DMS153 (cell line): ENCODE measurements around the gene STX5.
A peak's percentile ranks its signal among the peaks of the same experiment; 100 is the strongest.
"Not testable (repeated sequence)": the region's sequence is repeated elsewhere in the genome, so short reads cannot be mapped to it uniquely, and the experiment has no call there.

Source experiments
- DNase-seq: peaks from one replicate; lab custom pipeline; 2025; lab: John Stamatoyannopoulos, UW

STX5 gene

DNA sequence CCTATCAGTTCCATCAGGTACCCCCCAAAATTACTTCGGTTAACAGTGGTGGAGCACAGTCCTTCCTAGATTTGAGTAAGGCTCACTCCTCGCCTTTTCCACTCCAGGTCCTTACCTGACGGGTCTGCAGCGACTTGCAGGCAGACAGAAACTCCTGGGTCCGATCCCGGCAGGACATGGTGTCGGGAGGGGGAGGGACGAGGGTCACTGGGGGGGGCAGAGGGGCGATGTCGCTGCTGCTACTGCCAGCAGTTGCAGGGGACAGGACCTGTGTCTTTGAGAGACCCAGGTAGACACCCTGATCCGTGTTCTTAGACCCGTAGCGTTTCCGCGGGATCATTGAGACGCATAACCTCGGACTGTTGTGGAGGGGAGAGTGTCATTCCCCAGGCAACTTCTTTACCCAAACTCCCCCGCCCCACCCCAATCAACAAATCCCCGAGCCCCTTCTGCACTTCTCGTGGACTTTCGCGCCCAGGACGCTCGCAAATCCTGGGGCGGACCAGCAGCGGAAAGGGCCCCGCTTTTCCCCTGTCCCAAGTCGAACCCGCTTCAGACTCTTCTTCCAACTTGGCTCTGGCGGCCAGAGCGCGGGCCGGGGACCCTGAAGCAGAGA lies 839 bp downstream of the STX5 start:
- no peak for DNase-seq

GRCh38 chr11:62828130-62828529 lies 3.7 kb downstream of the STX5 start:
- not testable (repeated sequence) for DNase-seq

DNA sequence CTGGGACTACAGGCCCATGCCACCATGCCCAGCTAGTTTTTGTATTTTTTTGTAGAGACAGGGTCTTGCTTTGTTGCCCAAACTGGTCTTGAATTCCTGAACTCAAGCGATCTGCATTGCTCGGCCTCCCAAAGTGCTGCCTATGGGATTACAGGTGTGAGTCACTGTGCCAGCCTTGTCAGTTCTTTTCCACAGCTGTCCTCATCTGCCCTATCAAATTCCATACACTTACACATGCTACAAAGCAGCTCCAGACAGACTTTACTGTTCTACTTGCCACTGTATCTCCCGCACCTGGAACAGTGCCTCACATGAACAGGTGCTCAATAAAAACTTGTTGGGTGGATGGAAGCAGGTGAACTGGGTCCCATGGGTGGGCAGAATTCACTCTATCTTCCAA lies 8.2 kb downstream of the STX5 start:
- DNase-seq, result no peak

GRCh38 chr11:62817129-62817528 lies 14.7 kb downstream of the STX5 start:
- DNase-seq, result no peak

DNA sequence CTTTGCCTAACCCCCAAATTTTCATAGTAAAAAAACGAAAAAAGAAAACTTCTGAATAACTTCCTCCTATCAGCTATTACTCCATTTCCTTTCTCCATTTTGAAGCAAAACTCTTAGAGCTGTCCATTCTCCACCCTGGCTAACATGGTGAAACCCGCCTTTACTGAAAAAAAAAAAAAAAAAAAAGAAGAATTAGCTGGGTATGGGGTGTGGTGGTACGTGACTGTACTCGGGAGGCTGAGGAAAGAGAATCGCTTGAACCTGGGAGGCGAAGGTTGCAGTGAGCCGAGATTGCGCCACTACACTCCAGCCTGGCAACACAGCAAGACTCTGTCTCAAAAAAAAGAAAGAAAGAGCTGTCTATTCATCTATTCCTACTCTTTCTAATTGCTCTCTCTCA lies 15.3 kb downstream of the STX5 start:
- no peak for DNase-seq

DNA sequence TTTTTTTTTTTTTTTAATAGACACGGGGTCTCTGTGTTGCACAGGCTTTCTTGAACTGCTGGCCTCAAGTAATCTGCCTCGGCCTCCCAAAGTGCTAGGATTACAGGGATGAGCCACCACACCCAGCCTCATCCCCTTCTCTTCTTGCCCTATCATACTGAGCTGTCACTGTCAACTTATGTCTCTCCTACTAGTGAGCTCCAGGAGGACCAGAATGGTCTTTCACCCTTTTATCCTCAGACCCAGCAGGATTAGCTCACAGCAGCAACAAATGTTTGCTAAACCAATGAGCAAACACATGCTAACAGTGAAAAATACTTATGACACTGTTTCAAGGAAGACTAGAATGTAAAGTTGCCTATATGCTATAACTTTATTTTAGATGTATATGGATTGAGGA lies 20.2 kb downstream of the STX5 start:
- no peak for DNase-seq

DNA sequence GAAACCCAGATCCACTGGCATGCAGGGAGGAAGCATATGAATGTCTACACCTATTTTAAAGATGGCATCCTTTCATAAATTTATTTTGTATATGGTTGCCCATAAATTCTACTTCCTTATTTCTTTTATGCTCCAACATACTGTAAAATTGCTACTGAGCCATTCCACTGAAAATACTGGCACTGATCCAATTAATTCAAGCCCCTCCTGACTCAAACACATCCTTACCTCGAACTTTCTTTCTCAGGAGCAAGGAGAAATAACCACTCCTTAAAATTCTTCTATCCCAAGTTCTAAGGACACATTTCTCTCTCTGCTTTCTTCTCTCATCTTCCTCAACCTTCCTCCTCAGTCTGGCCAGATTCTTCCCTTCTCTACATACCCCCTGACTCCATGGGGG lies 21.1 kb downstream of the STX5 start:
- no peak for DNase-seq

GRCh38 chr11:62806611-62807121 lies 25.2 kb downstream of the STX5 start:
- DNase-seq, result no peak

DNA sequence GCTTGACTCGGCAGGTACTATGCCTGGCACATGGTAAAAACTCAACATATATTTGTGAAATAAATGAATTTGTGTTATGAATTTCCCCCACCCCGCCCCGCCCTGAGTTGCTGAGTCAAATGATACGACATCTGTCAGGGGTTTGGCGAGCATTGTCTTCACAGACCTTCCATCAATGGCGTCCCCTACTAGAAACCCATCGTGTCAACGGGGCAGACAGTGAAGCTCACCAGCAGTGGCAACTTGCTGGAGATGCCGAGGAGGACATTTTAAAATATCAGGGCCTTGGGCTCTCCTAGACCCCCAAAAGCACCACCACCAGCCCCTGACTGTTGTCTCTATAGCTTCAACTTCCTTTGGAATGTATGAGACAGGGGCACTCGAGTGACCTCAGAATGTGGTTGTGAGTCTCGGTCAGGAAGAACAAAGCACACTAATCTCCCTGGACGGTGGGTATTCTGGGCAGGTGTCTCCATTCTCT lies 25.9 kb downstream of the STX5 start:
- DNase-seq, result no peak

GRCh38 chr11:62805076-62805892 lies 26.6 kb downstream of the STX5 start, which contains the start of gene NXF1:
Gene NXF1 (minus strand): TSS chr11:62805440. CDS start chr11:62805356, 84 bp downstream.
- DNase-seq, result peak; percentile 84

DNA sequence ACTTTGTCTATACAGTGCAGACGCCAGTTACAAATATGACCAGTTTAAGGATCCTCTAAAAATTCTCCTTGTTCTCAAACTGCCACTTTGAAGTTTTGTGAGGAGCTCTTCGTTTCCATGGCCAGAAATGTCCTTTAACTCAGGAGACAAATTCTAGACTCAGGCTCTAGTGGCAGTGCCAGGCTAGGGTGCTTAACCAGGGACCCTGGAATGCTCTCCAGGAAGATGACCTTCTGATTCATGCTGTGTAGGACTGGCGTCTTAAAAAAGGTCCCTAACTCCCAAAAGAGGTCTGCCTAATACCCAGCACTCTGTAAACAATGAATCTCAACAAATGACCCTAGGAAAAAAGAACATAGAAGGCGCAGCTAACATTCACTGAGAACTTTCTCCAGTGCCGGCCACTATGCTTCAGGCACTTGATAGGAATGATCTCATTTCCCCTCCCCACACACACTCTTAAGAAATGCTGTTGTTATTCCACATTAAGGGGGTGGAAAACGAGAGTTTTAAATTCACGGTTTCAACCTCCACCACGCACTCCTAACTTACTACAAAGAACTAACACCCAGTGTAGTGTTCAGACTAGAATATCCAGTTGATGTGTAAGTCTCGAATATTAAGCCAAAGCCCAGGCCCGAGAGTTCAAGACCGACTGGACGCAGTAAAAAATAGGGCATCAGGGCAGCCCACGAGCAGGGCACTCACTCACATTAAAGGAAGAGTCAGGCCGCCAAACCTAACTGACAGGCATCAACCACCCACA lies 27.4 kb downstream of the STX5 start:
- no peak for DNase-seq

- no peak for DNase-seq
Observed at GRCh38 chr11:62801071-62801470, 30.8 kb downstream of the STX5 start.

DNA sequence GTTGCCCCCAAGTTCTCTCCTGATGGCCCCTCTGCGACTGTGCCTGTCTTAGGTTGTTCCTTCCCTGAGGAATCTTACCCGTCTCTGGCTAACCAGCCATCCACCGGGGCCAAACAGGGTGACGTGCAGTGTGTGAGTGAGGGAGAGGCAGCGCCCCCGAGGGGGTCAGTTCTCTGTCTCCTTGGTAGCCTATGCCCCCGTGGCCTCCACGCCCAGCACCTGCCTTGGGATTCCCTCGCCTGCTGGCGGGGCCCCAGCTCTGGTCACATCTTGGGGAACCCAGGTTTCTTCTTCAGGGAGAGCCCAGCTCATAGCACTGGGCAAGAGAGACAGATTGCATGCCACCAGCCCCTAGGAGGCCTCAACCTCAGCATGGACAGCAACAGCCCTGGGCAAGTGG lies 32.4 kb downstream of the STX5 start:
- no peak for DNase-seq

- no peak for DNase-seq
Observed at GRCh38 chr11:62796281-62796680, 35.6 kb downstream of the STX5 start.

DNA sequence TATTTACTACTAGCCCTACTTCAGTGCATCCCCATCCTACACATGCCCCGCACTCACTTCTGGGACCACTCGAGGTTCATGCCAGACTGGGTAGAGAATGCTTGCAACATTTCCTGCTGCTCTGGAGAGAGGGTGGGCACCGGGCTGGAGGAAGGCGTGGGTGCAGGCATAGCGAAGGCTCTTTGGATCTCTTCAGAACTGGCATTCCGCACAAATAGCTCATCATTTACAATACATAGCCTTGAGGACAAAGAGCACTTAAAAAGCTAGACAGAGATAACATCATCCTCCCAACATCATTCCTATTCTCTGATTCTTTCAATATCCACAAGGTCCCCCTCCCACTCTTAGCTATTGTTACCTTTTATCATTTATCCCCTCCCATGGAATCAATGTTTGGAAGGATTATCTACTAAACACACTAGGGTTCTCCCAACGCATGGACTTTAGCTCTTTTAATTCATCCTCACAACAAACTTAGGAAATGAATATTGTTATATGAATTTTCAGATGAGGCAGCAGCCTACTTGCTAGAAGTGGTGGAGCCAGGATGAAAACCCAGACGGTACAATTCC lies 37.6 kb downstream of the STX5 start:
- no peak for DNase-seq

GRCh38 chr11:62792202-62792575 lies 39.7 kb downstream of the STX5 start:
- no peak for DNase-seq

DNA sequence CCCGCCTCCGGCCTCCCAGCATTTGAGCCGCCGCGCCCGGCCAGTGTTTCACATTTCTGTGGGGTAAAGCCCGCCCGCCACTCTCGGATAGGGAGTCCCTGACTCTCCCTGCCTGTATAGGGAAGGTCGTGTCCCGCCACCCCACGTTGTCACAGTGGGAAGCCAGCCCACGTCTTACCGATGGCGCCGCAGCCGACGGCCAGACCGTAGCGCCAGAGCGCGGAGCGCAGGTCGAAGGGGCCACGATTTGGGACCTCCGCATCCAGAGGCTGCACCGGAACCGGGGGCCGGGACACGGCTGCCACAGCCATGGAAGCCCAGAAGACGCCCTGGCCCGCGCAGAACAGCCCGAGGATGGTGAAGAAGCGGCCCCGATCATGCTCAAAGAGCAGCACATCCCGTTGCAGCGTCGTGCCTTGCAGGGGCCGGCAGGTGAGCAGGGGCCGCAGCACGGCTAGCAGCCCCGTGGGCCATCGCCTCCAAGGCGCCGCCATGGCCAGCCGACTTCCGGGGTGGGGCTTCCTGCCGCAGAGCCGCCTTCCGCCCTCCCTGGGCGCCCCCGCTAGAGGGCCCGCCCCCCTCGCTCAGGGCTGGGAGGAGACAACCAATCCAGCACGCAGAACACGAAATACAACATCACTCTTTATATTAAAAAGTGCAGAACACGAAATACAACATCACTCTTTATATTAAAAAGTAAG lies 40.2 kb downstream of the STX5 start, which contains the start of gene TMEM223:
Gene TMEM223, minus strand, starts transcription at position 506 of the 701 bp plus-strand sequence. Its CDS starts 12 bp downstream, at position 494.
- DNase-seq, result peak; percentile 55

DNA sequence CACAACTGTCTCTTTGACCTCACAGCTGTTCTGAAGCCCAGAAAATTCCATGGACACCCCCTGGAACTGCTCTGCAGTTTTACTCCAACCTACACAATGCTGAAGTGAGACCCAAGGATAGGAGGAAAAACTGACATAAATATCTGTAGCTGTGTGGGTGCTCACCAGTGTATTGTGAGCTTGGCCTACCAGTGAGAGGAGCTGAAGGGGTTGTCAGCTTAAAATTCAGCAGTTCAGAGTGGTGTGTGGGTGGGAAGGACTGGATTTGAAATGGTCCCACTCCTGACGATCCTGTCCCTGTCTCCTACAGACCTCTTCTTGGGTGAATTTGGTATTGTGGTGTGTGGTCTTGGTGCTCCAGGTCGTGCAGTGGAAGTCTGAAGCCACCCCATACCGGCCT lies 42.3 kb downstream of the STX5 start:
- no peak for DNase-seq

DNA sequence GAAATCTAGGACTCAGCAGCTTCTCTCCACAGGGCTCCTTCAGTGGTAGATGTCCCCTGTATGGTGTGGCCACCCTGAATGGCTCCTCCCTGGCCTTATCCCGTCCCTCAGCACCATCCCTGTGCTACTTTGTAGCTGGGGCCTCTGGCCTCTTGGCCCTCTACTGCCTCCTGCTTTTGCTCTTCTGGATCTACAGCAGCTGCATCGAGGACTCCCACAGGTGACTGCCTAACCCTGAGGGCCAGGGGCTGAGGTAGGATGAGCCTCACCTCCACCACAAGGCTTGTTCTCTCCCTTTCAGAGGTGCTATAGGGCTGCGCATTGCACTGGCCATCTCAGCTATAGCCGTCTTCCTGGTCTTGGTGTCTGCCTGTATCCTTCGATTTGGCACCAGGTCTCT lies 42.9 kb downstream of the STX5 start:
- DNase-seq, result no peak

DNA sequence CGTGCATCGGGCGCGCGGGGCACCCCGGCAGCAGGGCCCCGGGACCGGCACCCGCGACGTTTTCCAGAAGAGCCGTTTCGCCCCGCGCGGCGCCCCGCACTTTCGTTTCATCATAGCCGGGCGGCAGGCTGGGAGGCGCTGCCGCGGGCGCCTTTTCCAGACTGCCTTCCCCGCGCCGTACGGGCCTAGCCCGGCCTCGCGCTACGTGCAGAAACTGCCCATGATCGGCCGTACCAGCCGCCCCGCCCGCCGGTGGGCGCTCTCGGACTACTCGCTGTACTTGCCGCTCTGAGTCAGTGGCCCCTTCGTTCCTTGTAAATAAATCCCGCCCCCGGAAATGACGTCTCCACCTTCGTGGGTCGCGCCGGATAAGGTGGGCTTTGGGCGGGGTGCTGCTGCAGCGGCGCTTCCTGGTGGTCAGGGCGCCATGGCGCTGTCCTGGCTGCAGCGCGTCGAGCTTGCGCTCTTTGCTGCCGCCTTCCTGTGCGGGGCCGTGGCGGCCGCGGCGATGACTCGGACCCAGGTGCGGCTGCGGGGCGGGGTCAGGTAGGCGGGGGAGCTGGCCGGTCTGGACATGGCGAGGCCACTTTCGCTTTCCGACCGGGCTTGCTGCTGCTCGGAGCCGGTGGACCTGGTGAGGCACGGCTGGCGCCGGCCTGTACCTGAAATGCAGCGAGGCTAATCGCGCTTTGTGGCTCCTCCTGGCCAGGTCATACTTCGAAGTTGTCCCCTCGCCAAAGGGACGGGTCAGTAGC lies 44.7 kb downstream of the STX5 start, which contains the start of gene TMEM179B:
Gene TMEM179B, plus strand, starts transcription at position 398 of the 755 bp plus-strand sequence. Its CDS starts 30 bp downstream, at position 428.
- DNase-seq, result peak; percentile 94
